ENCODE data around the gene OTUB2. TPM values are rescaled to one million over a fixed set of nuclear protein-coding genes. Genes with fewer than 3 reads are reported as not detected.

Gene OTUB2
- total RNA-seq, 1 donor from 2014 or later, result 1.3 TPM

DNA sequence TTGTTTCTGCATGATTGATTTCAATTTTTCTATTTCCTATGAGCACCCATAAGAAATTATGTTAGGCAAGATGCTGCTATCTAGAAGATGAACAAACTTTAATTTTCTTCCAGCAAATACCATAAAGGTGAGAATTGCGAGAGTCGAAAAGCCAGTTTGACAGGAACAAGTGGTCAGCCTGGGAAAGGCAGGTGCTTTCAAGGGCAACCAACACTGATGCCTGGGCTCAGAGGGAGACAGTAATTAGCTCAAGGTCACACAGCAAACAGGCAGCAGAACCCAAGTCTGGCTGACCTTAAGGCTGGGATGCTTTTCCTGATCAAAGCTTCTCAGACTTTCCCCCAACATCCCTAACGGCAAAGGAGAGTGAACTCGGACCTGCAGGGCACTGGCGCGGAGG lies 6.8 kb upstream of the OTUB2 start:
- Histone ChIP-seq H3K27me3 (ENCODE audit: control insufficient read depth, insufficient read depth, low read length) (peaks cover 3% of the 10 kb centered on the region), H3K36me3 (ENCODE audit: control insufficient read depth, insufficient read depth, low read length) (no peaks in the 10 kb centered on the region), H3K4me3 (ENCODE audit: low read depth, low read length) (no peak overlapping the region)
- no peak for FAIRE-seq
- DNase-seq (ENCODE audit: low read depth), result peak; percentile 23
- TF ChIP-seq, protein P1, sequence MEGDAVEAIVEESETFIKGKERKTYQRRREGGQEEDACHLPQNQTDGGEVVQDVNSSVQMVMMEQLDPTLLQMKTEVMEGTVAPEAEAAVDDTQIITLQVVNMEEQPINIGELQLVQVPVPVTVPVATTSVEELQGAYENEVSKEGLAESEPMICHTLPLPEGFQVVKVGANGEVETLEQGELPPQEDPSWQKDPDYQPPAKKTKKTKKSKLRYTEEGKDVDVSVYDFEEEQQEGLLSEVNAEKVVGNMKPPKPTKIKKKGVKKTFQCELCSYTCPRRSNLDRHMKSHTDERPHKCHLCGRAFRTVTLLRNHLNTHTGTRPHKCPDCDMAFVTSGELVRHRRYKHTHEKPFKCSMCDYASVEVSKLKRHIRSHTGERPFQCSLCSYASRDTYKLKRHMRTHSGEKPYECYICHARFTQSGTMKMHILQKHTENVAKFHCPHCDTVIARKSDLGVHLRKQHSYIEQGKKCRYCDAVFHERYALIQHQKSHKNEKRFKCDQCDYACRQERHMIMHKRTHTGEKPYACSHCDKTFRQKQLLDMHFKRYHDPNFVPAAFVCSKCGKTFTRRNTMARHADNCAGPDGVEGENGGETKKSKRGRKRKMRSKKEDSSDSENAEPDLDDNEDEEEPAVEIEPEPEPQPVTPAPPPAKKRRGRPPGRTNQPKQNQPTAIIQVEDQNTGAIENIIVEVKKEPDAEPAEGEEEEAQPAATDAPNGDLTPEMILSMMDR (IDR thresholded peaks at IDR 0.05; ENCODE audit: insufficient read depth, low read length, severe bottlenecking), result no peak

DNA sequence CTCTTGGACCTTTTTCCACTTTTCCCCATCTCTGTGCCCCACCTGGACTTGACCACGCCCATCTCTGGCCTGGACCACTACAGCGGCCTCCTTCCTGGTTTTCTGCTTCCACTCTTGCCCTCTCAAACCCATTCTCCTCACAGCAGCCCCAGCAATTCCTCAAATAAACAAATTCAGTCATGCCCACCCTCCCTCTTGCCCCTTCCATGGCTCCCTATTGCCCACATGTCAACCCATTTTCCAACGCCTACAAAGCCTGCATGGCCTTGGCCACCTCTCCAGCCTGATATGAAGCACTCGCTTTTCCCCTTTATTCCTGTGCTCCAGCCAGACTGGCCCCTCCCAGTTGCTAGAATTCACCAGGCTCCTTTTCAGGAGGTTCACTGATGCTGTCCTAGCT lies 5.9 kb upstream of the OTUB2 start:
- TF ChIP-seq, protein P1 (IDR thresholded peaks at IDR 0.05; ENCODE audit: insufficient read depth, low read length, severe bottlenecking), result no peak
- Histone ChIP-seq H3K4me3 (ENCODE audit: low read depth, low read length) (no peak overlapping the region), H3K27me3 (ENCODE audit: control insufficient read depth, insufficient read depth, low read length) (peaks cover 3% of the 10 kb centered on the region), H3K36me3 (ENCODE audit: control insufficient read depth, insufficient read depth, low read length) (no peaks in the 10 kb centered on the region)
- FAIRE-seq, result no peak
- DNase-seq (ENCODE audit: low read depth), result no peak

DNA sequence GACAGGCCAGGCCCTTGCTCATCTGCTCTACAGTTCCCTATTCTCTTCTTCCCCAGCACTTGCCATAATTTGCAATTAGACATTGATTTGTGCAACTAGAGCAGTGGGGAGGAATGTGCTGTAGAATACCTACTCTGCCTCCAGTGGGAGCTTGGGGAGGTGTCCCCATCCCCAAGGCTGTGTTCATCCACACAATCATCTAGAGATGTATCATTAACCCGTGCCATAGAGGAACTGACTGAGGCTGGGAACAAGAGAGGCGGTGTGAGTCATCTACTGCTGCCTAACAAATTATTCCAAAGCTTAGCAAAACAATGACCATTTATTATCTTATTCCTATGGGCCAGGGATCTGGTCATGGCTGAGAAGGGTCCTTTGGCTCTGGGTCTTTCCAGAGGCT lies 5.1 kb upstream of the OTUB2 start:
- TF ChIP-seq, protein P1 (IDR thresholded peaks at IDR 0.05; ENCODE audit: insufficient read depth, low read length, severe bottlenecking), result no peak
- no peak overlapping the region for H3K4me3 ChIP-seq (ENCODE audit: low read depth, low read length)
- DNase-seq (ENCODE audit: low read depth), result peak; percentile 58
- H3K36me3 ChIP-seq (ENCODE audit: control insufficient read depth, insufficient read depth, low read length), result no peaks in the 10 kb centered on the region
- FAIRE-seq, result no peak
- peaks cover 3% of the 10 kb centered on the region for H3K27me3 ChIP-seq (ENCODE audit: control insufficient read depth, insufficient read depth, low read length)

DNA sequence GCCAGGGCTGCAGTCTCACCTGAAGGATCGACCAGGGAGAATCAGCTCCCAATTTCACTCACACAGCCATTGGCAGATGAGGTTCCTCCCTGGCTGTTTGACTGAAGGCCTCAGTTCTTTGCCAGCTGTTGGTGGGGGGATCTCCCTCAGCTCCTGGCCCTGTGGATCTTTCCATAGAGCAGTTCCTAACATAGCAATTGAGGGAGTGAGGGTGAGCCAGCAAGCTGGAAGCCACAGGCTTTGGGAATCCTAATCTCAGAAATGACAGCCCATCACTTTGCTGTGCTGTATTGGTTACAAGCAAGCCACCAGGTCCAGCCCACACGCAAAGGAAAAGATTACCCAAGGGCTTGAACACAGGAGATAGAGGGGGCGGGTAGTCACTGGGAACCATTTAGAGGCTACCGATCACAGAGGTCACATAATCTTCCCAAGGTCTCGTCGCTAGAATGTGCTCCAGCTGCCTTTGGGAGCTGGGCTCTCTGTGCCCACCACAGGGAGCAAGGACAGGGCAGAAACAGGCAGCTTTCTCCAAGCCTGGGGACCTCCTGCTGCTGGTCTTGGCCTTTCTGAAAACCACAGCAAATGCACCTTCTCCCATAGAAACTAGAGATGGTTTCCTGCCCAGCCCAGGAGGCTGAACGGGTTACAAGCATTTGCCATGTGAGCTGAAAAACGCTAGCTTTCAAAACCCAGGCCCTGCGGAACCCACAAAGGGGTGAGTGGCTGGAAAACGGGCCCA lies 4.6 kb upstream of the OTUB2 start:
- Histone ChIP-seq H3K36me3 (ENCODE audit: control insufficient read depth, insufficient read depth, low read length) (no peaks in the 10 kb centered on the region), H3K4me3 (ENCODE audit: low read depth, low read length) (no peak overlapping the region), H3K27me3 (ENCODE audit: control insufficient read depth, insufficient read depth, low read length) (peaks cover 3% of the 10 kb centered on the region)
- no peak for DNase-seq (ENCODE audit: low read depth)
- FAIRE-seq, result no peak
- TF ChIP-seq, protein P1 (IDR thresholded peaks at IDR 0.05; ENCODE audit: insufficient read depth, low read length, severe bottlenecking), result no peak

DNA sequence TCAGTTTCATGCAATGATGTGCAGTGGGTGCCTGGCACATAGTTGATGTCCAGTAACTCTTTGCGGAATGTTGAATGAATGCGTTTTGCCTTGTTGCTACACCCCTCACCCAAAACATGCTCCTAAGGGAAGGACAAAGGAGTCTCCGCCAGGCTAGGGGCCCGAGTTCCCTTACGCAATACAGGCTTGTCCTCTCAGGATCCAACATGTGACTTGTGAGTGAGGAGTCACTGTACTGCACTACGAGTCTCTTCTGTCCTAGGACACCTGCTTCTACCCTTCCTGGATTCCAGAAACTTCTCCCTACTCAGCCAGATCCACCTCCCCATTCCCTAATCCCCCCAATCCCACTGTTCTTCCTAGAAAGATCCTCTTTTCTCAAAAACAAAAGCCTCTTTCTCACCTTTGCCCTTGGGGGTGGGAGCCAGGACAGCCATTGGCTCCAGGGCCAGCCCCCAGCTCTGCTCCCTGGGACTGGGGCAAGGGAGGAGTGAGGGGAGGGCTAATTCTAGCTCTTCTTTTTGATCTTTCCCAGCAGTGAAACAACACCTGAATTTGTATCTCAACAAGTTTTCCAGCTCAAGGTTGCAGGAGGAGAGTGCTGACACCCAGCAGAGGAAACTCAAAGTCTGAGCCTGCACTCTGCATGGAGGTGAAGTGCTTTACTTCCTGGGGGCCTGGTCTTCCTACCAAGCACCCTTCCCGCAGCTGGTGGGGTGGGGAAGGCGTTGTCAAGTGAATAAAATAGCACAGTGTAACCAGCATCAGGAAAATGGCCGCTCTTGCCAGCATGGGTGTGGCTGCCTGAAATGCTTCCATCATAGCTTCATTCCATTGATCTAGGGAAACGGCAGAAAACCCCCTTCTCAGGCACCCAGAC lies 3.4 kb upstream of the OTUB2 start:
- FAIRE-seq, result no peak
- H3K4me3 ChIP-seq (ENCODE audit: low read depth, low read length), result no peak overlapping the region
- TF ChIP-seq, protein P1 (IDR thresholded peaks at IDR 0.05; ENCODE audit: insufficient read depth, low read length, severe bottlenecking), result no peak
- peak; percentile 20 for DNase-seq (ENCODE audit: low read depth)
- peaks cover 1% of the 10 kb centered on the region for H3K27me3 ChIP-seq (ENCODE audit: control insufficient read depth, insufficient read depth, low read length)
- H3K36me3 ChIP-seq (ENCODE audit: control insufficient read depth, insufficient read depth, low read length), result no peaks in the 10 kb centered on the region
